Measurements from ENCODE around the gene MBOAT2.
A peak's percentile ranks its signal among the peaks of the same experiment; 100 is the strongest.
"Not testable (repeated sequence)": the region's sequence is repeated elsewhere in the genome, so short reads cannot be mapped to it uniquely, and the experiment has no call there.

The MBOAT2 gene

GRCh38 chr2:8896671-8897070 is 106.8 kb downstream of the MBOAT2 start:
- DNase-seq (ENCODE audit: low spot score) = not testable (repeated sequence)

DNA sequence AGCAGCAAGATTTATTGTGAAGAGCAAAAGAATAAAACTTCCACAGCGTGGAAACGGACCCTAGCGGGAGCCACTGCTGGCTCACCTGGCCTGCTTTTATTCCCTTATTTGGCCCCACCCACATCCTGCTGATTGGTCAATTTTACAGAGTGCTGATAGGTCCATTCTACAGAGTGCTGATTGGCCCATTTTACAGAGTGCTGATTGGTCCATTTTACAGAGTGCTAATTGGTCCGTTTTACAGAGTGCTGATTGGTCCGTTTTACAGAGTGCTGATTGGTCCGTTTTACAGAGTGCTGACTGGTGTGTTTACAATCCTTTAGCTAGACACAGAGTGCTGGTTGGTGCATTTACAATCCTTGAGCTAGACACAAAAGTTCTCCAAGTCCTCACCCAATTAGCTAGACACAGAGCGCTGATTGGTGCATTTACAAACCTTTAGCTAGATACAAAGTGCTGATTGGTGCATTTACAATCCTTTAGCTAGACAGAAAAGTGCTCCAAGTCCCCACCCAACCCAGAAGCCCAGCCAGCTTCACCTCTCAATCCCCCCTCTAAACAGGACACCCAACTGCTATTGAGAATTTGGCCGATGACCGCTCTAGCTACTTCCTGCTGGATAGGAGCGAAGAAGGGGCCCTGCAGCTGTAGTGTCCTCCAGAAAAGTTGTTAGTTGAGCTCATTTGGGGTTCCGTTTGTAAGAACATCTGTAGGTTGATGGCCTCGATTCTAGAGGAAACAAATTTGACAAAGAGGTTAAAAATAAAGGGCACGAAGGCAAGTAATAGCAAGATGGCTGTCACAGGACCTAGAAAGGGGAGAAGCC is 108.2 kb downstream of the MBOAT2 start:
- DNase-seq (ENCODE audit: low spot score) = not testable (repeated sequence)

GRCh38 chr2:8893978-8894820 is 109.3 kb downstream of the MBOAT2 start:
- no peak for DNase-seq (ENCODE audit: low spot score)

GRCh38 chr2:8893474-8893873 is 110.0 kb downstream of the MBOAT2 start:
- no peak for DNase-seq (ENCODE audit: low spot score)

DNA sequence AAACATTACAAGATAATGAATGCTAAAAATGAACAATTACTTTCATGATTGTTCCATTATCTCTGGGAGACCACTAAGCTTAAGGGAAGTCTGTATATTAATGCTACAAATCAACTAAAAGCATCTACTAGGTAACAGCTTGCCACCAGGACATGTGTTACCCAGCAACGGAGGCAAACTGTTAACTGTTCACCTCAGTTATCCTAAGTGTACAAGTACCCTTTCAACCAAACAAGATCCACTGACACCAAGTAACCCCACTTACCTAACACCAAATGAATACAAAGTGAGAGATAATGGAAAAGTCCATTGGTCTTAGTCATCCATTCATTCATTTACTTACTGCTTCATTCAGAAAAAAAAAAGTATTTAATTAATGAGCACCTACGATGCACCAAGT is 111.4 kb downstream of the MBOAT2 start:
- no peak for DNase-seq (ENCODE audit: low spot score)

- DNase-seq (ENCODE audit: low spot score) = no peak
Observed at GRCh38 chr2:8889978-8890377, 113.5 kb downstream of the MBOAT2 start.

GRCh38 chr2:8888963-8889362 is 114.5 kb downstream of the MBOAT2 start:
- no peak for DNase-seq (ENCODE audit: low spot score)

- DNase-seq (ENCODE audit: low spot score) = no peak
Observed at GRCh38 chr2:8886876-8887275, 116.6 kb downstream of the MBOAT2 start.

- no peak for DNase-seq (ENCODE audit: low spot score)
Observed at GRCh38 chr2:8886202-8886518, 117.3 kb downstream of the MBOAT2 start.

DNA sequence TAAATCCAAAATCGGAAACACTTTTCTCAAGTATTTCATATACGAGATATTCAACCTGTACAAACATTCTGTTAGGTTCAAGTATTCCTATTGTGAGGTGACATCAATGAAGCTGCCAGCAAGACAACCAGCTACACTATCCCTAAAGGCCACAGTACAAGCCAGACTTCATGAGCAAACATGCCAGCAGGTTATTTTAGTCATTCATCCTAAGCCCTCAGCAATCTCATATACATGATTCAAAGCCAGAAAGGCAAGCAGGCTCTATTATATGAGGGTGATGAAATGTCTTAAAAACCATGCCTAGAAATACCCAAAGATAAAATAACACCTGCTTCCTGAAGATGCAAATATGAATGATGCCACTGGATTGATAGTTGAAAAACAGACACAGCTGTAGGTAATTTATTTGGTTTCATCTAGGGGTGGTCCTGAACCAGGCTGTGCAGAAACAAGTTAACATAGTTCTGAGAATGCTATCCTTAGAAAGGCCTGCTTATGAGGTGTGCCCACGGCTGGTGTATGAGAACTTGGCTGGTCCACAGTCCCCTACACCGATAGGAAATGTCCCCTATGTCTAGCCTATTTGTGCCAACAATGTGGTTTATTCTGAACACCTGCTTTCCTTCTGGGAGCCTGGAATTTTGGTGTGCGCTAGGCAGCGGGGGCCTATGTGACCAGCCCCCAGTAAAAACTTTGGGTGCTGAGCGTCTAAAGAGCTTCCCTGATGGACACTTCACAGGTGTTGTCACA is 117.9 kb downstream of the MBOAT2 start:
- DNase-seq (ENCODE audit: low spot score) = no peak

- DNase-seq (ENCODE audit: low spot score) = no peak
Observed at GRCh38 chr2:8884812-8885211, 118.7 kb downstream of the MBOAT2 start.

DNA sequence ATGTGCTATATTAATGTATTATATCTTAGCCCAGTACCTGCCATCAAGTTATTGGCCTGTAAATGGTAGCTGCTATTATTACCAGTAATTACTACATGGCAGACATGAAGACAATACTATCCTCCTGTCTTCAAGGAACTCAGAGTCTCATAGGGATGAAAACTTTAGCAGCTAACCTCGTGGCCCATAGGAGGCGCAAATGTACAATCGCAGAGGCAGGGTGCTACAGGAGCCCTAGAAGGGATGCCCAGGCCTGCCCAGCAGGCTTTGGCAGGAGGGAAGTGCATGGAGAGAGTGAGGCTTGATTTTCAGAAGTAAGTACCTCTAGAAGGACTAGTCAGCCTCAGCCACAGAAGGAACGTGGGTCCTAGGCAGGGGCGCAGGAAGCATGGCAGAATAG is 121.4 kb downstream of the MBOAT2 start:
- peak; percentile 43 for DNase-seq (ENCODE audit: low spot score)

DNA sequence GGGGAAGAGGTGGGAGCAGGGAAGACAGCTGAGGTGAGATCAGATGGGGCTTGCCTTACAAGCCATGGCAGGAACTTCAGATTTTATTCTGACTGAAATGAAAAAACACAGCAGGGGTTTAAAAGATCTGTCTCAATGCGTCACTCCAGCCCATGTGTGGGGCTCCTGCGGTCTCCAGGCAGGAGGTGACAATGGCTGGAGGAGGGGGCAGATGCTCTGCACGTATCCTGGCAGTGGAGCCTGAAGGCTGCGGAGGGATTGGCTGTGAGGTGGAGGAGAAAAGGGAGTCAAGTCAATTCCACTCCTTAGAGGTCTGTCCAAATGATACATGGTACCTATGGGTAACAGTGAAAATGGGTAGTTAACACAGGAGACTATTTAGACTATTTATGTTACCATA is 125.6 kb downstream of the MBOAT2 start:
- DNase-seq (ENCODE audit: low spot score) = no peak

- no peak for DNase-seq (ENCODE audit: low spot score)
Observed at GRCh38 chr2:8877332-8877731, 126.2 kb downstream of the MBOAT2 start.

DNA sequence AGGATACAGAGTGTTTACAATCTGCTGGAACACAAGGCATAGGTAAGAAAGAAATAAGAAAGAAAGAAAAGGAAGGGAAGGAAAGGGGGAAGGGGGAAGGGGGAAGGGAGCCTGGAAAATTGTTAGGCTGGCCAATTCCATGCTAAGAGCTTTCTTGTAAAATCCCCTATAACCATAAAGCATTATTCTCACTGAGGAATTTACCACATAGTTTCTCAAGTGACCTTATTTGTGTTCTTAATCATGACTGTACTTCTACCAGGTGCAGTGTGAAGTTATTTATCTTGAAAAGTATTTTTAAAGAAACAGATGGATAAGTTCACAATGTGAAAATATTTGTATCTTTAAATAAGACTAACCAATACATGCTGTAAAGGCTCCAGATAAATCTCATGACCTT is 126.9 kb downstream of the MBOAT2 start:
- DNase-seq (ENCODE audit: low spot score) = no peak

DNA sequence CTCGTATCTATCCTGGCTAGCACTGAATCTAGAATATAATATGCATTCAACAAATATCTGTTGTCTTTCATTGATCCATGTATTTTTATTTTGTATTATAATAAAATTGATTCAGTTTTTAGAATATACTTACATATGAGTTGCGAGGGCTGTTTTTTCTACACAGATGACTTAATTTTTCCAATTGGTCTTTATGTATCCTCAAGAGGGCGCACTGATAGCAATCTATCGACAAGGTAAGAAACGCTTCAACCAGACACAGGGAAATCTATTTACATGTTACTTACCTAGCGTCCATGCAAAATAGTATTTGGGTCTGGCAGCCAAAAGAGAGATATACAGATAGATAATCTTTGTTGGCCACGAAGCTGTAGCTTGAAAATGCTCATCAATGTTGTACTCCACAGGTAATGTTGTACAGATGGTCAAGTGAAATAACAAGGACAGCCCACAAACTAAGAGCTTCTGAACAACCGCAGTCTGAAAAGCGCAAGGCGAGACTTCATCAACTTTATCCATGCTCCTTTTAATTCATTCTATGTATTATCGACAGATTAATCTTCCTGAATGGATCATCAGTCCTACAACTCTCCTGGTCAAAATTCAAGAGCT is 130.6 kb downstream of the MBOAT2 start:
- DNase-seq (ENCODE audit: low spot score) = peak; percentile 54

GRCh38 chr2:8870441-8870840 is 133.0 kb downstream of the MBOAT2 start:
- DNase-seq (ENCODE audit: low spot score) = no peak

GRCh38 chr2:8867363-8867762 is 136.1 kb downstream of the MBOAT2 start:
- DNase-seq (ENCODE audit: low spot score) = no peak

DNA sequence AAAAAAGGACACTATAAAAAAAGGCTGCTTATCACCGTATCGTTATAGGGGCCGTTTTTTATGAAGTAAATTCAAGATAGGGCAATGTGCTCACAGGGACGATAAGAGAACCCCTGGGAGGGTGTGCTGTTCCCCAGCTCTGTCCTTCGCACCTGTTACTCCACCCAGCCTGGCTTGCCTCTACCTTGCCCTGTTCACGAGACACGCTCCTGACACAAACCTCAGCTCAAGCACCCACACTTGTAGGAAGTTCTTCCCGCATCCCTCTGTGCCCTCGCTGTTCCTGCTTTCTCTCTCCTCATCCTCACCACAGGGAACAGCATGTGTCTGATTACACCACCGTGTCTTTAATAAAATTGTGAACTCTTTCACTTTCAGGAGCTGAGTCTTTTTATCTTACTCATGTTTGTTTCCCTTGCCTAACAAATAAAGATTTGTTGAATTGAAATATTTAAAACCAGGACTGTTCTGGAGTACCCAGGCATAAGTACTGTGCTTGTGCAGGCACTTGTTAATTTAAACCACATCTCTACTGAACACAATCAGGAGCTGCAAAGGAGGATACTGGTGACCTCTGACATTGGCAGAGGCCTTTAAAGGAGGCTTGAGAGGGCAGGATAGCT is 140.0 kb downstream of the MBOAT2 start:
- no peak for DNase-seq (ENCODE audit: low spot score)

DNA sequence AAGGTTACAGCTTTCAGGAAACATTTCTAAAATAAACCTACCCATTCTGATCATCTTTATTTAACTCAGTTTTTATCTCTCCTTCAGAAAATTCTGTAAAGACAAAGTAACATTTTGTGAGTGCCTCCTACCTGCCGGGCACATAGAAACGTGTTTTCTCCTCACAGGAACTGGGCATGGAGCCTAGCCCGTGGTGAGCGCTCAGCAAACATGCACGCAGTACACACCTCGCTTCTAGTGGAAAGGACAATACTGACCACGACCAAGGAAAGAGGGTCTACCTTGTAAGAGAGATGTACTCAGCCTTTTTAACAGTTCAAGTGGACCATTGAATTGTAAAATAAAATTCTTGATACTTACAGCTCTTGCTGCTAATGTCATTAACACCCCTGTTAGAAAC is 141.3 kb downstream of the MBOAT2 start:
- no peak for DNase-seq (ENCODE audit: low spot score)

GRCh38 chr2:8861797-8862196 is 141.7 kb downstream of the MBOAT2 start:
- DNase-seq (ENCODE audit: low spot score) = no peak

DNA sequence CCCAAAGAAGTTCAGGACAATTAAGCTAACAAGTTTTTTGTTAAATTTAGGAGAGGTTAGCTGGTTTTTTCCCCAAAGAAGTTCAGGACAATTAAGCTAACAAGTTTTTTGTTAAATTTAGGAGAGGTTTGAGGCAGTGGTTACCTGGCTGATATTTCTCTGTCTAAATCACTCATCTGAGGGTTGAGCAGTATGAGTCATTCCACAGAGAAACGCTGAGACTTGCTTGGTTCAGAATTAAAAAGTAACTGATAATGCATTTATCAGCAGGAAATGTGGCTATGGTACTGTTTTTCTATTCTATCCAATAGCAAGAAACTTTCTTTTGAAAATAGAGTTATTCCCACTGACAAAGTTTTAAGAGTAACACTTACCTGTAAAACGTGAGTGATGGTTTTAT is 143.2 kb downstream of the MBOAT2 start:
- no peak for DNase-seq (ENCODE audit: low spot score)

Measured in AG08396 (cell line).